ENCODE measurements around the gene ELOB.

DNA sequence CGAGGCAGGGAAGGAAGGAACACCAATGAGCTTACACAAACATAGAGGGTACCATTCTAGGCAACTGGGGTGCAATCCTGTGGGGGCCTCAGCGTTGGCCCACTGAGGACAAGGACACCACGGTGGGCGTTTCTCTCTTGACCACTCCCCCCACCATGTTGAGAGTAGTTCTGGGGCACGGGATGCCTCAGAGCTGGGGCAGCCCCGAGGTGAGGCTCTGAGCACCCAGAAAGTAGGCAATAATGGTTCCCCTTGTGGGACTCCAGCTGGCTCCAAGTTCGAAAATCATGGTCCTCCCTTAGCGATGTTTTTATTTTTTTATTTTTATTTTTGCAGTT is 45.0 kb upstream of the ELOB start:
- TF ChIP-seq, protein P1, sequence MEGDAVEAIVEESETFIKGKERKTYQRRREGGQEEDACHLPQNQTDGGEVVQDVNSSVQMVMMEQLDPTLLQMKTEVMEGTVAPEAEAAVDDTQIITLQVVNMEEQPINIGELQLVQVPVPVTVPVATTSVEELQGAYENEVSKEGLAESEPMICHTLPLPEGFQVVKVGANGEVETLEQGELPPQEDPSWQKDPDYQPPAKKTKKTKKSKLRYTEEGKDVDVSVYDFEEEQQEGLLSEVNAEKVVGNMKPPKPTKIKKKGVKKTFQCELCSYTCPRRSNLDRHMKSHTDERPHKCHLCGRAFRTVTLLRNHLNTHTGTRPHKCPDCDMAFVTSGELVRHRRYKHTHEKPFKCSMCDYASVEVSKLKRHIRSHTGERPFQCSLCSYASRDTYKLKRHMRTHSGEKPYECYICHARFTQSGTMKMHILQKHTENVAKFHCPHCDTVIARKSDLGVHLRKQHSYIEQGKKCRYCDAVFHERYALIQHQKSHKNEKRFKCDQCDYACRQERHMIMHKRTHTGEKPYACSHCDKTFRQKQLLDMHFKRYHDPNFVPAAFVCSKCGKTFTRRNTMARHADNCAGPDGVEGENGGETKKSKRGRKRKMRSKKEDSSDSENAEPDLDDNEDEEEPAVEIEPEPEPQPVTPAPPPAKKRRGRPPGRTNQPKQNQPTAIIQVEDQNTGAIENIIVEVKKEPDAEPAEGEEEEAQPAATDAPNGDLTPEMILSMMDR (IDR thresholded peaks at IDR 0.05; ENCODE audit: borderline replicate concordance, extremely low read depth, low read length, poor library complexity, severe bottlenecking), result no peak
- TF ChIP-seq EZH2 (IDR thresholded peaks at IDR 0.05; ENCODE audit: borderline replicate concordance, low read depth, low read length, severe bottlenecking), result no peak

Measured in DND-41 (cell line).